ENCODE measurements around the gene ADM2. TPM values are rescaled to one million over a fixed set of nuclear protein-coding genes. Genes with fewer than 3 reads are reported as not detected.

ADM2 gene
- total and polyA plus RNA-seq, 2 of the 13 experiments (the other 11 are each of a cell fraction or from before 2014, with no cell fraction given) = 1.2 to 3.0 TPM

DNA sequence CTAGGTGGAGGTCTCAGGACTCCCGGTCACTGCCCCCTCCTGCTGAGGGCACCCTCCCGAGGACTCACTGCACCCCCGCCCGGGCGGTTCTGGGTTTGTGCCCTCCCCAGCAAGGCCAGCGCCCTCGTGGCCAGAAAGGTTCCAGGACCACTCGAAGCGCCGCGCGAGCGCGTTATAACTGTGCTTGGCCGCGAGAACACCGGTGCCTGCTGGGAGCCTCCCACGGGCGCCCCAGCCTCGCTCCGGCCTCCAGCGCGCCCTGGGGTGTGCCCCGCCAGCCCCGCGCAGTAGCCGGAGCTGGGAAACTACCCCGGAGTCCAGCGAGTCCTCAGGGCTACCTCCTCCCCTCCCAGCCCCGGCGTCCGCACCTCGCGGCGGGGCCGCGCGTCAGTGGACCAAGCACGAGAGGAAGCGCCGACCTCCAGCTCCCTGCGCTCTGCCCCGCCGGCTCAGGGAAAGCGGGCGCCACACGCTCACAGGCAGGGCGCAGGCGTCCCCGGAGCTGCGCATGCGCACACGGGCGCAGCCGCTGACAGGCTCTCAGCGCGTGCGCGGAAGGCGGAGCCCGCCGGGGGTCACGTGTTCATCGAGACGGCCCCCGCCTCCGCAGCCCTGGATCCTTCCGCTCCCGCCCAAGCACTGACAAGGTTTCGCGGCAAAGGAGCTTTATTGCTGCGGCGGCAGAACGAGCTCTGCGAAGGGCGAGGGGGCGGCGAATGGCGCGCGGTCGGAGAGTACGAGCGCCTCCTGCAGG, 43.9 kb downstream of the ADM2 start, which contains the start of gene SCO2 (continued):
- TF ChIP-seq, protein P1, sequence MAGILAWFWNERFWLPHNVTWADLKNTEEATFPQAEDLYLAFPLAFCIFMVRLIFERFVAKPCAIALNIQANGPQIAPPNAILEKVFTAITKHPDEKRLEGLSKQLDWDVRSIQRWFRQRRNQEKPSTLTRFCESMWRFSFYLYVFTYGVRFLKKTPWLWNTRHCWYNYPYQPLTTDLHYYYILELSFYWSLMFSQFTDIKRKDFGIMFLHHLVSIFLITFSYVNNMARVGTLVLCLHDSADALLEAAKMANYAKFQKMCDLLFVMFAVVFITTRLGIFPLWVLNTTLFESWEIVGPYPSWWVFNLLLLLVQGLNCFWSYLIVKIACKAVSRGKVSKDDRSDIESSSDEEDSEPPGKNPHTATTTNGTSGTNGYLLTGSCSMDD (CRISPR knock-in tag; IDR thresholded peaks at IDR 0.05) = no peak
- TF ChIP-seq DR1 (CRISPR knock-in tag; IDR thresholded peaks at IDR 0.05) = peak; percentile 64; the same call in 1 of the 2 replicates
- TF ChIP-seq FOXP1 (IDR thresholded peaks at IDR 0.05) = no peak
- no peak for TF ChIP-seq FOXP1 (CRISPR knock-in tag; IDR thresholded peaks at IDR 0.05)
- TF ChIP-seq ZNF597 (CRISPR knock-in tag; IDR thresholded peaks at IDR 0.05) = no peak
- TF ChIP-seq ZNF329 (CRISPR knock-in tag; IDR thresholded peaks at IDR 0.05; ENCODE audit: low read depth) = no peak
- TF ChIP-seq ATF2 (CRISPR knock-in tag; IDR thresholded peaks at IDR 0.05) = peak; percentile 59; the same call in 1 of the 2 replicates
- TF ChIP-seq ONECUT2 (CRISPR knock-in tag; IDR thresholded peaks at IDR 0.05) = no peak
- TF ChIP-seq, protein P2, sequence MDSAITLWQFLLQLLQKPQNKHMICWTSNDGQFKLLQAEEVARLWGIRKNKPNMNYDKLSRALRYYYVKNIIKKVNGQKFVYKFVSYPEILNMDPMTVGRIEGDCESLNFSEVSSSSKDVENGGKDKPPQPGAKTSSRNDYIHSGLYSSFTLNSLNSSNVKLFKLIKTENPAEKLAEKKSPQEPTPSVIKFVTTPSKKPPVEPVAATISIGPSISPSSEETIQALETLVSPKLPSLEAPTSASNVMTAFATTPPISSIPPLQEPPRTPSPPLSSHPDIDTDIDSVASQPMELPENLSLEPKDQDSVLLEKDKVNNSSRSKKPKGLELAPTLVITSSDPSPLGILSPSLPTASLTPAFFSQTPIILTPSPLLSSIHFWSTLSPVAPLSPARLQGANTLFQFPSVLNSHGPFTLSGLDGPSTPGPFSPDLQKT (CRISPR knock-in tag; IDR thresholded peaks at IDR 0.05; ENCODE audit: borderline replicate concordance) = no peak
- TF ChIP-seq ETV5 (CRISPR knock-in tag; IDR thresholded peaks at IDR 0.05; ENCODE audit: borderline replicate concordance) = peak; percentile 80; the same call in 1 of the 2 replicates
- TF ChIP-seq MBNL3 (CRISPR knock-in tag; conservative IDR thresholded peaks at IDR 0.05) = no peak
- peak; percentile 97; the same call in 1 of the 2 replicates for TF ChIP-seq ZNF674 (CRISPR knock-in tag; IDR thresholded peaks at IDR 0.05; ENCODE audit: low read depth)
- peak; percentile 85; the same call in 1 of the 2 replicates for TF ChIP-seq ZNF558 (CRISPR knock-in tag; IDR thresholded peaks at IDR 0.05; ENCODE audit: borderline replicate concordance)
- no peak for TF ChIP-seq TAF15 (IDR thresholded peaks at IDR 0.05; ENCODE audit: low read depth, low read length, poor library complexity, severe bottlenecking)
- TF ChIP-seq HDAC6 (IDR thresholded peaks at IDR 0.05; ENCODE audit: low read depth, low read length) = no peak
- peak; percentile 80; the same call in 1 of the 2 replicates for TF ChIP-seq HES4 (CRISPR knock-in tag; IDR thresholded peaks at IDR 0.05; ENCODE audit: borderline replicate concordance)
- peak; percentile 27; the same call in 1 of the 2 replicates for TF ChIP-seq AKAP8 (CRISPR knock-in tag; IDR thresholded peaks at IDR 0.05)
- peak; percentile 37; the same call in 1 of the 2 replicates for TF ChIP-seq FOSL2 (CRISPR knock-in tag; IDR thresholded peaks at IDR 0.05)
- TF ChIP-seq HDAC2 (CRISPR knock-in tag; IDR thresholded peaks at IDR 0.05) = peak; percentile 20; the same call in 1 of the 2 replicates
- peak; percentile 87; the same call in 1 of the 2 replicates for TF ChIP-seq ZNF205 (CRISPR knock-in tag; IDR thresholded peaks at IDR 0.05)
- TF ChIP-seq TGIF2 (CRISPR knock-in tag; IDR thresholded peaks at IDR 0.05) = peak; percentile 82

All from HepG2 (cell line).